ENCODE data around the gene UMAD1. TPM values are rescaled to one million over a fixed set of nuclear protein-coding genes. Genes with fewer than 3 reads are reported as not detected.

Gene UMAD1
- total RNA-seq, 2 experiments from 2014 or later: 11.0 to 15.3 TPM

- H3K27ac Mint-ChIP-seq: no peak overlapping the region
- H3K4me1 Mint-ChIP-seq (ENCODE audit: low read depth): no peaks in the 10 kb centered on the region
- no peak overlapping the region for H3K4me3 Mint-ChIP-seq
- intact Hi-C loops (cut with DNase I, micrococcal nuclease): no loop called here
- Histone ChIP-seq H3K27ac (ENCODE audit: low read depth in 1 of 2, low read length in 2 of 2) (no peak overlapping the region), H3K27me3 (ENCODE audit: control insufficient read depth in 1 of 2, insufficient read depth in 2 of 2, low read length in 2 of 2) (no peaks in the 10 kb centered on the region), H3K4me3 (ENCODE audit: low read length) (no peak overlapping the region), H3K36me3 (ENCODE audit: insufficient read depth, low read length) (no peaks in the 10 kb centered on the region), H3K9me3 (ENCODE audit: control insufficient read depth in 1 of 2, insufficient read depth in 1 of 2, low read length in 2 of 2) (no peaks in the 10 kb centered on the region), H3K4me1 (ENCODE audit: insufficient read depth, low read length) (no peaks in the 10 kb centered on the region)
- no peaks in the 10 kb centered on the region for H3K27me3 Mint-ChIP-seq
- ATAC-seq (ENCODE audit: poor library complexity): no peak
- H3K36me3 Mint-ChIP-seq (ENCODE audit: low read depth): peaks cover under 1% of the 10 kb centered on the region
- ChIA-PET POLR2A (interaction anchor here (0.9 kb wide), 1 partner anchor 13 kb away, joined by 3 read pairs; no protein-coding TSS in a partner anchor), CTCF (no interaction called here)
- peaks cover under 1% of the 10 kb centered on the region for H3K9me3 Mint-ChIP-seq
- DNase-seq: no peak
- no peak for TF ChIP-seq CTCF (IDR thresholded peaks at IDR 0.05)
Observed at GRCh38 chr7:7861211-7861633, 220.7 kb downstream of the UMAD1 start.

GRCh38 chr7:7862393-7862792 is 221.8 kb downstream of the UMAD1 start:
- no peaks in the 10 kb centered on the region for H3K4me1 Mint-ChIP-seq (ENCODE audit: low read depth)
- POLR2A ChIA-PET: no interaction called here

GRCh38 chr7:7867846-7868571 is 227.5 kb downstream of the UMAD1 start:
- ATAC-seq (ENCODE audit: poor library complexity) (no peak), DNase-seq (peak in 2 of 14 experiments; percentile 13 to 16)
- H3K36me3 ChIP-seq (ENCODE audit: insufficient read depth, low read length): no peaks in the 10 kb centered on the region
- H3K27ac Mint-ChIP-seq: no peak overlapping the region
- no peaks in the 10 kb centered on the region for H3K9me3 Mint-ChIP-seq
- H3K4me1 ChIP-seq (ENCODE audit: insufficient read depth, low read length): no peaks in the 10 kb centered on the region
- no peaks in the 10 kb centered on the region for H3K27me3 ChIP-seq (ENCODE audit: control insufficient read depth in 1 of 2, insufficient read depth in 2 of 2, low read length in 2 of 2)
- ChIA-PET POLR2A (interaction anchor here (0.7 to 1.0 kb wide), 2 partner anchors 16 to 47 kb away, joined by 3 read pairs; no protein-coding TSS in a partner anchor), CTCF (no interaction called here)
- no peaks in the 10 kb centered on the region for H3K9me3 ChIP-seq (ENCODE audit: control insufficient read depth in 1 of 2, insufficient read depth in 1 of 2, low read length in 2 of 2)
- no peak overlapping the region for H3K27ac ChIP-seq (ENCODE audit: low read depth in 1 of 2, low read length in 2 of 2)
- no peak overlapping the region for H3K4me3 ChIP-seq (ENCODE audit: low read length)
- no peaks in the 10 kb centered on the region for H3K27me3 Mint-ChIP-seq
- no peak overlapping the region for H3K4me3 Mint-ChIP-seq
- peaks cover 6% of the 10 kb centered on the region for H3K36me3 Mint-ChIP-seq (ENCODE audit: low read depth)
- TF ChIP-seq CTCF (IDR thresholded peaks at IDR 0.05): no peak
- intact Hi-C loops (cut with DNase I, micrococcal nuclease): no loop called here
- H3K4me1 Mint-ChIP-seq (ENCODE audit: low read depth): no peaks in the 10 kb centered on the region

More at GRCh38 chr7:7862393-7862792, 221.8 kb downstream of the UMAD1 start:
- CTCF ChIA-PET: no interaction called here
- no peaks in the 10 kb centered on the region for H3K27me3 Mint-ChIP-seq
- H3K27me3 ChIP-seq (ENCODE audit: control insufficient read depth in 1 of 2, insufficient read depth in 2 of 2, low read length in 2 of 2): no peaks in the 10 kb centered on the region
- no peak overlapping the region for H3K27ac Mint-ChIP-seq
- TF ChIP-seq CTCF (IDR thresholded peaks at IDR 0.05): no peak
- no peaks in the 10 kb centered on the region for H3K9me3 ChIP-seq (ENCODE audit: control insufficient read depth in 1 of 2, insufficient read depth in 1 of 2, low read length in 2 of 2)
- ATAC-seq (ENCODE audit: poor library complexity) (no peak), DNase-seq (no peak)
- no peaks in the 10 kb centered on the region for H3K9me3 Mint-ChIP-seq
- H3K4me3 Mint-ChIP-seq: no peak overlapping the region
- no peak overlapping the region for H3K4me3 ChIP-seq (ENCODE audit: low read length)
- H3K4me1 ChIP-seq (ENCODE audit: insufficient read depth, low read length): no peaks in the 10 kb centered on the region
- no peak overlapping the region for H3K27ac ChIP-seq (ENCODE audit: low read depth in 1 of 2, low read length in 2 of 2)
- no peaks in the 10 kb centered on the region for H3K36me3 ChIP-seq (ENCODE audit: insufficient read depth, low read length)
- intact Hi-C loops (cut with DNase I, micrococcal nuclease): no loop called here
- H3K36me3 Mint-ChIP-seq (ENCODE audit: low read depth): no peaks in the 10 kb centered on the region

Data from CD4-positive, alpha-beta T cell (primary cell).